Measurements from ENCODE around the gene CTBS.

The CTBS gene

GRCh38 chr1:84619383-84620102 lies 45.3 kb upstream of the CTBS start:
- WGBS, 2 donors (ENCODE audit: extremely low coverage in 2 of 2, insufficient read length in 2 of 2, insufficient replicate concordance in 1 of 2): no CpG with 5 or more reads among the region's 9 CpGs
- H3K36me3 ChIP-seq (replicated peaks in 1 of 2; ENCODE audit: control insufficient read depth in 2 of 2, insufficient read depth in 2 of 2, low read length in 2 of 2): no peaks in the 10 kb centered on the region
- no peak overlapping the region for H3K27ac ChIP-seq (replicated peaks; ENCODE audit: low read length)
- no peak overlapping the region for H3K4me2 ChIP-seq (ENCODE audit: insufficient read depth, low read length, poor library complexity, severe bottlenecking)
- H2BK15ac ChIP-seq (ENCODE audit: low read length): no peak overlapping the region
- H3K23ac ChIP-seq (ENCODE audit: low read depth, low read length, poor library complexity): no peak overlapping the region
- DNase-seq (ENCODE audit: low spot score): no peak
- no peak overlapping the region for H2BK120ac ChIP-seq (ENCODE audit: low read depth, low read length)
- H3K4ac ChIP-seq (ENCODE audit: low read length): no peak overlapping the region
- no peak overlapping the region for H4K8ac ChIP-seq (ENCODE audit: low read depth, low read length)
- no peak overlapping the region for H4K91ac ChIP-seq (ENCODE audit: low read depth, low read length, poor library complexity)
- H2BK5ac ChIP-seq (ENCODE audit: low read length): no peak overlapping the region
- H3K9ac ChIP-seq (ENCODE audit: low read depth, low read length, poor library complexity): no peak overlapping the region
- H3K9me3 ChIP-seq (replicated peaks in 1 of 2; ENCODE audit: control insufficient read depth in 2 of 2, insufficient read depth in 1 of 2, low read depth in 1 of 2, low read length in 2 of 2): peaks cover under 1 to 1% of the 10 kb centered on the region in 2 donors
- H2AK5ac ChIP-seq (ENCODE audit: low read depth, low read length): no peak overlapping the region
- peak overlapping the region; percentile 93 for H2AFZ ChIP-seq (ENCODE audit: low read length)
- no peaks in the 10 kb centered on the region for H3K79me1 ChIP-seq (ENCODE audit: low read depth, low read length)
- no peak overlapping the region for H3K4me3 ChIP-seq (ENCODE audit: low read length in 2 of 2)
- H3K14ac ChIP-seq (ENCODE audit: low read length): no peak overlapping the region
- peaks cover 0 to 3% of the 10 kb centered on the region in 2 donors for H3K4me1 ChIP-seq (ENCODE audit: control insufficient read depth in 2 of 2, insufficient read depth in 1 of 2, low read depth in 1 of 2, low read length in 2 of 2)
- H2BK12ac ChIP-seq (ENCODE audit: low read length): no peak overlapping the region
- H3K18ac ChIP-seq (ENCODE audit: low read length): no peak overlapping the region
- H3K27me3 ChIP-seq (ENCODE audit: control insufficient read depth in 3 of 3, insufficient read depth in 3 of 3, low read depth in 1 of 3, low read length in 3 of 3): no peaks in the 10 kb centered on the region

GRCh38 chr1:84617349-84617748 lies 43.1 kb upstream of the CTBS start:
- Histone ChIP-seq H2BK15ac (ENCODE audit: low read length) (no peak overlapping the region), H4K91ac (ENCODE audit: low read depth, low read length, poor library complexity) (no peak overlapping the region), H3K79me1 (ENCODE audit: low read depth, low read length) (no peaks in the 10 kb centered on the region), H4K8ac (ENCODE audit: low read depth, low read length) (no peak overlapping the region), H3K4me3 (ENCODE audit: low read length in 2 of 2) (no peak overlapping the region), H3K9ac (ENCODE audit: low read depth, low read length, poor library complexity) (no peak overlapping the region), H3K14ac (ENCODE audit: low read length) (no peak overlapping the region), H3K23ac (ENCODE audit: low read depth, low read length, poor library complexity) (no peak overlapping the region), H3K27ac (replicated peaks; ENCODE audit: low read length) (no peak overlapping the region), H3K36me3 (replicated peaks in 1 of 2; ENCODE audit: control insufficient read depth in 2 of 2, insufficient read depth in 2 of 2, low read length in 2 of 2) (no peaks in the 10 kb centered on the region), H3K4me1 (ENCODE audit: control insufficient read depth in 2 of 2, insufficient read depth in 1 of 2, low read depth in 1 of 2, low read length in 2 of 2) (peaks cover 0 to 3% of the 10 kb centered on the region in 2 donors), H2BK5ac (ENCODE audit: low read length) (no peak overlapping the region), H3K27me3 (ENCODE audit: control insufficient read depth in 3 of 3, insufficient read depth in 3 of 3, low read depth in 1 of 3, low read length in 3 of 3) (no peaks in the 10 kb centered on the region), H2AFZ (ENCODE audit: low read length) (peak overlapping the region; percentile 35), H3K9me3 (replicated peaks in 1 of 2; ENCODE audit: control insufficient read depth in 2 of 2, insufficient read depth in 1 of 2, low read depth in 1 of 2, low read length in 2 of 2) (peaks cover 6 to 12% of the 10 kb centered on the region in 2 donors), H2AK5ac (ENCODE audit: low read depth, low read length) (no peak overlapping the region), H2BK12ac (ENCODE audit: low read length) (no peak overlapping the region), H3K4me2 (ENCODE audit: insufficient read depth, low read length, poor library complexity, severe bottlenecking) (no peak overlapping the region), H3K18ac (ENCODE audit: low read length) (no peak overlapping the region), H3K4ac (ENCODE audit: low read length) (no peak overlapping the region), H2BK120ac (ENCODE audit: low read depth, low read length) (no peak overlapping the region)
- no CpG with 5 or more reads among the region's 2 CpGs for WGBS, 2 donors (ENCODE audit: extremely low coverage in 2 of 2, insufficient read length in 2 of 2, insufficient replicate concordance in 1 of 2)
- no peak for DNase-seq (ENCODE audit: low spot score)

- Histone ChIP-seq H2BK120ac (ENCODE audit: low read depth, low read length) (no peak overlapping the region), H3K9ac (ENCODE audit: low read depth, low read length, poor library complexity) (no peak overlapping the region), H3K18ac (ENCODE audit: low read length) (no peak overlapping the region), H3K36me3 (replicated peaks in 1 of 2; ENCODE audit: control insufficient read depth in 2 of 2, insufficient read depth in 2 of 2, low read length in 2 of 2) (no peaks in the 10 kb centered on the region), H3K14ac (ENCODE audit: low read length) (no peak overlapping the region), H3K4me3 (ENCODE audit: low read length in 2 of 2) (no peak overlapping the region), H2BK12ac (ENCODE audit: low read length) (no peak overlapping the region), H3K23ac (ENCODE audit: low read depth, low read length, poor library complexity) (no peak overlapping the region), H2AK5ac (ENCODE audit: low read depth, low read length) (no peak overlapping the region), H2BK15ac (ENCODE audit: low read length) (no peak overlapping the region), H4K8ac (ENCODE audit: low read depth, low read length) (no peak overlapping the region), H3K4ac (ENCODE audit: low read length) (no peak overlapping the region), H3K79me1 (ENCODE audit: low read depth, low read length) (no peaks in the 10 kb centered on the region), H3K4me1 (ENCODE audit: control insufficient read depth in 2 of 2, insufficient read depth in 1 of 2, low read depth in 1 of 2, low read length in 2 of 2) (peaks cover 0 to 3% of the 10 kb centered on the region in 2 donors), H3K4me2 (ENCODE audit: insufficient read depth, low read length, poor library complexity, severe bottlenecking) (no peak overlapping the region), H3K27ac (replicated peaks; ENCODE audit: low read length) (no peak overlapping the region), H3K27me3 (ENCODE audit: control insufficient read depth in 3 of 3, insufficient read depth in 3 of 3, low read depth in 1 of 3, low read length in 3 of 3) (no peaks in the 10 kb centered on the region), H4K91ac (ENCODE audit: low read depth, low read length, poor library complexity) (no peak overlapping the region), H2BK5ac (ENCODE audit: low read length) (no peak overlapping the region), H2AFZ (ENCODE audit: low read length) (no peak overlapping the region), H3K9me3 (replicated peaks in 1 of 2; ENCODE audit: control insufficient read depth in 2 of 2, insufficient read depth in 1 of 2, low read depth in 1 of 2, low read length in 2 of 2) (peaks cover 6 to 12% of the 10 kb centered on the region in 2 donors)
- no peak for DNase-seq (ENCODE audit: low spot score)
- WGBS, 2 donors (ENCODE audit: extremely low coverage in 2 of 2, insufficient read length in 2 of 2, insufficient replicate concordance in 1 of 2): no CpG with 5 or more reads among the region's 1 CpG
Measured at GRCh38 chr1:84615790-84616189, 41.5 kb upstream of the CTBS start.

GRCh38 chr1:84613887-84614286 lies 39.6 kb upstream of the CTBS start:
- Histone ChIP-seq H2BK5ac (ENCODE audit: low read length) (no peak overlapping the region), H3K9me3 (replicated peaks in 1 of 2; ENCODE audit: control insufficient read depth in 2 of 2, insufficient read depth in 1 of 2, low read depth in 1 of 2, low read length in 2 of 2) (peaks cover 6 to 12% of the 10 kb centered on the region in 2 donors), H4K91ac (ENCODE audit: low read depth, low read length, poor library complexity) (no peak overlapping the region), H3K4me3 (ENCODE audit: low read length in 2 of 2) (no peak overlapping the region), H2AFZ (ENCODE audit: low read length) (no peak overlapping the region), H2BK12ac (ENCODE audit: low read length) (no peak overlapping the region), H3K18ac (ENCODE audit: low read length) (no peak overlapping the region), H3K4ac (ENCODE audit: low read length) (no peak overlapping the region), H3K27me3 (ENCODE audit: control insufficient read depth in 3 of 3, insufficient read depth in 3 of 3, low read depth in 1 of 3, low read length in 3 of 3) (no peaks in the 10 kb centered on the region), H2AK5ac (ENCODE audit: low read depth, low read length) (no peak overlapping the region), H3K4me1 (ENCODE audit: control insufficient read depth in 2 of 2, insufficient read depth in 1 of 2, low read depth in 1 of 2, low read length in 2 of 2) (no peaks in the 10 kb centered on the region), H3K36me3 (replicated peaks in 1 of 2; ENCODE audit: control insufficient read depth in 2 of 2, insufficient read depth in 2 of 2, low read length in 2 of 2) (no peaks in the 10 kb centered on the region), H3K27ac (replicated peaks; ENCODE audit: low read length) (no peak overlapping the region), H3K14ac (ENCODE audit: low read length) (no peak overlapping the region), H3K23ac (ENCODE audit: low read depth, low read length, poor library complexity) (no peak overlapping the region), H2BK120ac (ENCODE audit: low read depth, low read length) (no peak overlapping the region), H3K4me2 (ENCODE audit: insufficient read depth, low read length, poor library complexity, severe bottlenecking) (no peak overlapping the region), H3K9ac (ENCODE audit: low read depth, low read length, poor library complexity) (no peak overlapping the region), H2BK15ac (ENCODE audit: low read length) (no peak overlapping the region), H3K79me1 (ENCODE audit: low read depth, low read length) (no peaks in the 10 kb centered on the region), H4K8ac (ENCODE audit: low read depth, low read length) (no peak overlapping the region)
- WGBS, 2 donors (ENCODE audit: extremely low coverage in 2 of 2, insufficient read length in 2 of 2, insufficient replicate concordance in 1 of 2): no CpG with 5 or more reads among the region's 2 CpGs
- no peak for DNase-seq (ENCODE audit: low spot score)
